ENCODE data around the gene RBMS2.
A peak's percentile ranks its signal among the peaks of the same experiment; 100 is the strongest.
"Not testable (repeated sequence)": the region's sequence is repeated elsewhere in the genome, so short reads cannot be mapped to it uniquely, and the experiment has no call there.

The RBMS2 gene

DNA sequence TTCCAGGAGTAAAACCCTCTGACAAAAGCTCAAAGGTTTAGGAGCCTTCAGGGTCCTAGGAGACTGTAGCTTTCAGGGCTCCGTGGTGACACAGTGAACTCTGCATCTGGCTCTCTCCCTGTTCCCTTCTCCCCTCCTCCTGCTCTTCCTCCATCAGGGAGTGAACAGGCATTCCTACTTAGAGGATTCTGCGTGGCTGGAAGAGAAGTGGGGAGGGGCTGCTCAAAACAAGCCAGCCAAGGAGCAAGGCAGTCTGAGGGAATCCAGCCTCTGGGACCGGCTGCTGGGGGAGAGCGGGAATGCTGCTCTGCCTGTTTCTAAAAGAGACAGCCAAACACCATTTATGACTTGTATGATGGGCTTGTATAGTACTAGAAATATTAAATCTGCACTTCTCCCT, 49.5 kb downstream of the RBMS2 start:
- DNase-seq (ENCODE audit: low read depth) = no peak
- no peak overlapping the region for H3K4me3 ChIP-seq (ENCODE audit: low read length)
- TF ChIP-seq, protein P1, sequence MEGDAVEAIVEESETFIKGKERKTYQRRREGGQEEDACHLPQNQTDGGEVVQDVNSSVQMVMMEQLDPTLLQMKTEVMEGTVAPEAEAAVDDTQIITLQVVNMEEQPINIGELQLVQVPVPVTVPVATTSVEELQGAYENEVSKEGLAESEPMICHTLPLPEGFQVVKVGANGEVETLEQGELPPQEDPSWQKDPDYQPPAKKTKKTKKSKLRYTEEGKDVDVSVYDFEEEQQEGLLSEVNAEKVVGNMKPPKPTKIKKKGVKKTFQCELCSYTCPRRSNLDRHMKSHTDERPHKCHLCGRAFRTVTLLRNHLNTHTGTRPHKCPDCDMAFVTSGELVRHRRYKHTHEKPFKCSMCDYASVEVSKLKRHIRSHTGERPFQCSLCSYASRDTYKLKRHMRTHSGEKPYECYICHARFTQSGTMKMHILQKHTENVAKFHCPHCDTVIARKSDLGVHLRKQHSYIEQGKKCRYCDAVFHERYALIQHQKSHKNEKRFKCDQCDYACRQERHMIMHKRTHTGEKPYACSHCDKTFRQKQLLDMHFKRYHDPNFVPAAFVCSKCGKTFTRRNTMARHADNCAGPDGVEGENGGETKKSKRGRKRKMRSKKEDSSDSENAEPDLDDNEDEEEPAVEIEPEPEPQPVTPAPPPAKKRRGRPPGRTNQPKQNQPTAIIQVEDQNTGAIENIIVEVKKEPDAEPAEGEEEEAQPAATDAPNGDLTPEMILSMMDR (conservative IDR thresholded peaks at IDR 0.05; ENCODE audit: low read length) = no peak

DNA sequence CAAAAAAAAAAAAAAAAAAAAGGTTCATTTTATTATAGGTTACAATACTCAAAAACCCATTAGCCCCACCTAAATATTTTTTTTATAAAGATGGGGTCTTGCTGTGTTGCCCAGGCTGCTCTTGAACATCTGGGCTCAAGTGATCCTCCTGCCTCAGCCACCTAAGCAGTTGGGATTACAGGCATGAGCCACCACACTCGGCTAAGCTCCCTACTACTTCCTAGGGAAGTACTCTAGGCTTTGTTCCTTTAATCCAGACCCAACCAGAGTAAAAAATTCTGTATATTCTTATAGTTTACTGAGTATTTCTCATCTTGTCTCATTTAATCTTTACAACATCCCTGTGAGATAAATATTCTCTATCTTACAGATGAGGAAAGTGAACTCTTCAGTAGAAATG, 50.7 kb downstream of the RBMS2 start:
- TF ChIP-seq, protein P1 (conservative IDR thresholded peaks at IDR 0.05; ENCODE audit: low read length) = no peak
- H3K4me3 ChIP-seq (ENCODE audit: low read length) = no peak overlapping the region
- DNase-seq (ENCODE audit: low read depth) = no peak

DNA sequence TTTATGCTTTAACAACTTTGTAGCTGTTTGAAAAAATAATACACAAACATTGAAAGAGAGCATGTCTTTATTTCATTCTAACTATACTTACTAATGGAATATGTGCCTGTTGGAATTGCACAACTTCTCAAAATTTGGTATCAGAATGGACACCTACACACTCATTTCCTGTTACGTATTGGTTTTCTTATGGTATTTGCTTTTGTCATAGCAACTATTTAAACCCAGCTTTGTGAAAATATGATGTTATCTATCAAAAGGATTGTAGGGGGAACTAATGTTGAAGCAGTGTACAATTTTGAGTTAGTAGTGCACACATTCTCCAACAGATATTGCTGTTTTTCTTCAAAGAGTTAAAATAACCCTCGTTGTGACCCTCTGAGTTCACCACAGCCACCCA, 52.6 kb downstream of the RBMS2 start:
- no peak overlapping the region for H3K4me3 ChIP-seq (ENCODE audit: low read length)
- peak; percentile 42 for DNase-seq (ENCODE audit: low read depth)
- TF ChIP-seq, protein P1 (conservative IDR thresholded peaks at IDR 0.05; ENCODE audit: low read length) = no peak

DNA sequence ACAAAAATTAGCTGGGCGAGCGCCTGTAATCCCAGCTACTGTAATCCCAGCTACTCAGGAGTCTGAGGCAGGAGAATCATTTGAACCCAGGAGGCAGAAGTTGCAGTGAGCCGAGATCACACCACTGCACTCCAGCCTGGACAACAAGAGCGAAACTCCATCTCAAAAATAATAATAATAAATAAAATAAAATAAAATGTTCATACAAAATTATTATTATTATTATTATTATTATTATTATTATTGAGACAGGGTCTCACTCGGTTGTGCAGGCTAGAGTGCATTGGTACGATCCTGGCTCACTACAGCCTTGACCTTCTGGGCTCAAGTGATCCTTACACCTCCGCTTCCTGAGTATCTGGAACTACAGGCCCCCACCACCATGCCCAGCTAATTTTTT, 55.6 kb downstream of the RBMS2 start:
- H3K4me3 ChIP-seq (ENCODE audit: low read length); DNase-seq (ENCODE audit: low read depth): not testable (repeated sequence)

DNA sequence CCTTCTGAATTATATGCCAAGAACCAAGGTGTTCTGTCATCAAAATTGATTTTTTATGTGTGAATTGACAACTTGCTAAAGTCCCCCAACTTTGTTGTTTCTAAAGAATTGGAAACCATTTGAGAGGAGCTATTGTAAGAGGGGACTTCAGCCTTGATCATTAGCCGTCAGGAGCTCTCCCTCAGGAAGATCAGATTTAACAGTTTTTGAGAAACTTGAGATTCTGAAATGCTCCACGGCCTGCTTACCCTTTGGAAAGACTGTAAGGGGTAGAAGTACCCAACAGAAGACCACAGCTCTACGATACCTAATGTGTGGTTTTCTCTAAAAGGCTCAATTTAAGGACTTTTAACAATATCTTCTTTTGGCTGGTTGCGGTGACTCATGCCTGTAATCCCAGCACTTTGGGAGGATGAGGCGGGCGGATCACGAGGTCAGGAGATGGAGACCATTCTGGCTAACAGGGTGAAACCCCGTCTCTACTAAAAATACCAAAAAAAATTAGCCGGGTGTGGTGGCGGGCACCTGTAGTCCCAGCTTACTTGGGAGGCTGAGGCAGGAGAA, 57.4 kb downstream of the RBMS2 start:
- DNase-seq (ENCODE audit: low read depth) = no peak
- TF ChIP-seq, protein P1 (conservative IDR thresholded peaks at IDR 0.05; ENCODE audit: low read length) = no peak
- H3K4me3 ChIP-seq (ENCODE audit: low read length) = no peak overlapping the region

DNA sequence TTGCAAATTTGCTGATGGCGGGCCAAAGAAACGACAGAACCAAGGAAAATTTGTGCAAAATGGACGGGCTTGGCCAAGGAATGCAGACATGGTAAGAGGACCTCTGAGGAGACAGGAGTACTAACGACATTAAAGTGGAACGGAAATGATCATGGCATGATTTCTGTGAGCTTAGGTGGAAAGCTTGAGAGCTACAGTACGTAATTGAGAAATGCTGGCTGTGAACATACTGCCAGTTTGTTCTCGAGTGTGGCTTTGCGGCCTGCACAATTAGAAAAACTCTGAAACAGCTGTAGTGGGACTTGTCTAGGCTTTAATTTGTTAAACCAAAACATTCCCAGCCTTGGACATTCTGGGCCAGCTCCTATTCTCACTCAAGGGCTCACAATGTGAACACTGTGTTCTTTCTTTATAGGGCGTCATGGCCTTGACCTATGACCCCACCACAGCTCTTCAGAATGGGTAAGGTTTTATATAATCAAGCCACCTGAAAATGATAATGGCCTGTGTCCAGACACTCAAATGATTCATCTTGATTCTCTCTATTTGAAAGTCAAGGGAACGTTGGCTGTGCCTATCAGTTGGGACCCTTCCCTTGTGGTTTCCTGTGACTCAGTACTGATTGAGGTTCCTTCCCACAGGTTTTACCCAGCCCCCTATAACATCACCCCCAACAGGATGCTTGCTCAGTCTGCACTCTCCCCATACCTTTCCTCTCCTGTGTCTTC, 60.0 kb downstream of the RBMS2 start:
- H3K4me3 ChIP-seq (ENCODE audit: low read length) = no peak overlapping the region
- TF ChIP-seq, protein P1 (conservative IDR thresholded peaks at IDR 0.05; ENCODE audit: low read length) = no peak
- no peak for DNase-seq (ENCODE audit: low read depth)

DNA sequence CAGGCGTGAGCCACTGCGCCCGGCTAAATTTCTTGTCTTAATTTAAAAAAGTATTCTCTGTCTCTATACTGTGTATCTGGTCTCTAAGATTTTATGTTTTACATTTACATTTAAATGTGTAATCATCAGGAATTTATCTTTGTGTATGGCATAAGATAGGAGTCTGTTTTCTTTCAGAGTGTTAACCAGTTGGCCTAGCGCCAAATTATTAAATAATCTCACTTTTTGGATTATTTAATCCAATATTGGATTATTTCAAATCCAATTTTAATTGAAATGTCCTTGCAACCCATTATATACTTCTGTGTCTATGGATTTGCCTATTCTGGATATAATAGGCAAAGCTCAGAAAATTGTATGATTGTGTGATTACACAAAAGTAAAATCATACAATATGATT, 63.5 kb downstream of the RBMS2 start:
- no peak overlapping the region for H3K4me3 ChIP-seq (ENCODE audit: low read length)
- no peak for DNase-seq (ENCODE audit: low read depth)
- TF ChIP-seq, protein P1 (conservative IDR thresholded peaks at IDR 0.05; ENCODE audit: low read length) = no peak

All from AG10803 (cell line).